RPMI8226 (cell line): ENCODE data around the gene OR4F29.
"Not testable (repeated sequence)": the region's sequence is repeated elsewhere in the genome, so short reads cannot be mapped to it uniquely, and the experiment has no call there.

ENCODE experiments used
- DNase-seq: peaks from one replicate; pipeline ENCODE4 v3.0.0-alpha.2; 2015

The OR4F29 gene

GRCh38 chr1:451578-451977, at the start of gene OR4F29:
Gene OR4F29 (minus strand): TSS chr1:451678. CDS start chr1:451678, 0 bp downstream.
- not testable (repeated sequence) for DNase-seq
